Measurements from ENCODE around the gene RIMKLA. TPM values are rescaled to one million over a fixed set of nuclear protein-coding genes. Genes with fewer than 3 reads are reported as not detected.

Gene RIMKLA
- total RNA-seq, 1 donor from 2014 or later = 0.20 TPM

GRCh38 chr1:42340901-42341300 is 39.7 kb upstream of the RIMKLA start:
- Histone ChIP-seq H3K79me2 (ENCODE audit: insufficient read depth, low read length) (no peaks in the 10 kb centered on the region), H3K4me1 (ENCODE audit: insufficient read depth, low read length) (peaks cover 5% of the 10 kb centered on the region), H4K20me1 (ENCODE audit: insufficient read depth, low read length) (no peaks in the 10 kb centered on the region), H3K36me3 (ENCODE audit: insufficient read depth, low read length) (no peaks in the 10 kb centered on the region), H2AFZ (ENCODE audit: low read depth, low read length) (no peak overlapping the region), H3K27me3 (ENCODE audit: insufficient read depth, low read length) (no peaks in the 10 kb centered on the region), H3K4me2 (ENCODE audit: low read length) (no peak overlapping the region), H3K9me3 (ENCODE audit: insufficient read depth, low read depth, low read length) (no peaks in the 10 kb centered on the region), H3K27ac (ENCODE audit: low read depth, low read length) (no peak overlapping the region), H3K4me3 (ENCODE audit: insufficient read depth, low read depth, low read length) (no peak overlapping the region), H3K9ac (ENCODE audit: low read length) (no peak overlapping the region)
- Mint-ChIP-seq H3K27ac (ENCODE audit: unreplicated experiment) (no peak overlapping the region), H3K4me3 (ENCODE audit: unreplicated experiment) (no peak overlapping the region), H3K36me3 (ENCODE audit: low read depth, unreplicated experiment) (no peaks in the 10 kb centered on the region), H3K4me1 (ENCODE audit: low read depth, unreplicated experiment) (peaks cover 4% of the 10 kb centered on the region), H3K27me3 (ENCODE audit: low read depth, unreplicated experiment) (no peaks in the 10 kb centered on the region), H3K9me3 (ENCODE audit: unreplicated experiment) (no peaks in the 10 kb centered on the region)
- DNase-seq (ENCODE audit: low read depth) = no peak
- TF ChIP-seq CTCF (IDR thresholded peaks at IDR 0.05; ENCODE audit: insufficient read depth, low read depth, low read length) = no peak
- TF ChIP-seq EZH2 (IDR thresholded peaks at IDR 0.05; ENCODE audit: insufficient read depth, low read length) = no peak
- FAIRE-seq = no peak

- no peaks in the 10 kb centered on the region for H3K27me3 ChIP-seq (ENCODE audit: insufficient read depth, low read length)
- Mint-ChIP-seq H3K4me3 (ENCODE audit: unreplicated experiment) (no peak overlapping the region), H3K36me3 (ENCODE audit: low read depth, unreplicated experiment) (no peaks in the 10 kb centered on the region), H3K9me3 (ENCODE audit: unreplicated experiment) (no peaks in the 10 kb centered on the region), H3K27ac (ENCODE audit: unreplicated experiment) (no peak overlapping the region), H3K4me1 (ENCODE audit: low read depth, unreplicated experiment) (no peaks in the 10 kb centered on the region), H3K27me3 (ENCODE audit: low read depth, unreplicated experiment) (no peaks in the 10 kb centered on the region)
- no peak overlapping the region for H3K4me3 ChIP-seq (ENCODE audit: insufficient read depth, low read depth, low read length)
- H3K9me3 ChIP-seq (ENCODE audit: insufficient read depth, low read depth, low read length) = no peaks in the 10 kb centered on the region
- no peaks in the 10 kb centered on the region for H3K79me2 ChIP-seq (ENCODE audit: insufficient read depth, low read length)
- H3K9ac ChIP-seq (ENCODE audit: low read length) = no peak overlapping the region
- DNase-seq (ENCODE audit: low read depth) (no peak), FAIRE-seq (no peak)
- no peak overlapping the region for H2AFZ ChIP-seq (ENCODE audit: low read depth, low read length)
- no peaks in the 10 kb centered on the region for H3K36me3 ChIP-seq (ENCODE audit: insufficient read depth, low read length)
- no peak for TF ChIP-seq EZH2 (IDR thresholded peaks at IDR 0.05; ENCODE audit: insufficient read depth, low read length)
- TF ChIP-seq CTCF (IDR thresholded peaks at IDR 0.05; ENCODE audit: insufficient read depth, low read depth, low read length) = no peak
- H3K4me2 ChIP-seq (ENCODE audit: low read length) = no peak overlapping the region
- H3K27ac ChIP-seq (ENCODE audit: low read depth, low read length) = no peak overlapping the region
- peaks cover 5% of the 10 kb centered on the region for H3K4me1 ChIP-seq (ENCODE audit: insufficient read depth, low read length)
- no peaks in the 10 kb centered on the region for H4K20me1 ChIP-seq (ENCODE audit: insufficient read depth, low read length)
Observed at GRCh38 chr1:42343049-42343448, 37.5 kb upstream of the RIMKLA start.

GRCh38 chr1:42348498-42348897 is 32.1 kb upstream of the RIMKLA start:
- Histone ChIP-seq H3K79me2 (ENCODE audit: insufficient read depth, low read length) (no peaks in the 10 kb centered on the region), H3K36me3 (ENCODE audit: insufficient read depth, low read length) (no peaks in the 10 kb centered on the region), H4K20me1 (ENCODE audit: insufficient read depth, low read length) (no peaks in the 10 kb centered on the region), H3K27me3 (ENCODE audit: insufficient read depth, low read length) (peaks cover 7% of the 10 kb centered on the region), H2AFZ (ENCODE audit: low read depth, low read length) (no peak overlapping the region), H3K9ac (ENCODE audit: low read length) (no peak overlapping the region), H3K4me2 (ENCODE audit: low read length) (no peak overlapping the region), H3K9me3 (ENCODE audit: insufficient read depth, low read depth, low read length) (no peaks in the 10 kb centered on the region), H3K4me3 (ENCODE audit: insufficient read depth, low read depth, low read length) (no peak overlapping the region), H3K27ac (ENCODE audit: low read depth, low read length) (no peak overlapping the region), H3K4me1 (ENCODE audit: insufficient read depth, low read length) (no peaks in the 10 kb centered on the region)
- FAIRE-seq (no peak), DNase-seq (ENCODE audit: low read depth) (no peak)
- no peaks in the 10 kb centered on the region for H3K36me3 Mint-ChIP-seq (ENCODE audit: low read depth, unreplicated experiment)
- TF ChIP-seq CTCF (IDR thresholded peaks at IDR 0.05; ENCODE audit: insufficient read depth, low read depth, low read length) (no peak), EZH2 (IDR thresholded peaks at IDR 0.05; ENCODE audit: insufficient read depth, low read length) (no peak)
- no peak overlapping the region for H3K4me3 Mint-ChIP-seq (ENCODE audit: unreplicated experiment)
- no peak overlapping the region for H3K27ac Mint-ChIP-seq (ENCODE audit: unreplicated experiment)
- H3K4me1 Mint-ChIP-seq (ENCODE audit: low read depth, unreplicated experiment) = no peaks in the 10 kb centered on the region
- peaks cover 15% of the 10 kb centered on the region for H3K27me3 Mint-ChIP-seq (ENCODE audit: low read depth, unreplicated experiment)
- no peaks in the 10 kb centered on the region for H3K9me3 Mint-ChIP-seq (ENCODE audit: unreplicated experiment)
